IMR-90 (cell line): Measurements from ENCODE around the gene LETM1. TPM values are rescaled to one million over a fixed set of nuclear protein-coding genes. Genes with fewer than 3 reads are reported as not detected.

Experiments used
- ATAC-seq: fragments of 200-7000 bp; cut with Tn5 transposase; 2 replicates; pipeline ENCODE4 v1.9.1; 2020; ENCODE audit warnings: low read depth, mild to moderate bottlenecking, moderate library complexity
- BruUV-seq: library from RNA; stranded (reverse); fragments of 400-500 nt; replicated peaks from 2 replicates; lab custom pipeline; 2021; lab: Mats Ljungman, UMichigan
- CTCF ChIA-PET: fragments of 300-600 bp; formaldehyde crosslinking; extraction: SDS; loops from one replicate; lab custom pipeline; 2021; ENCODE audit warnings: antibody characterized with exemption; lab: Yijun Ruan, JAX
- POLR2A ChIA-PET: fragments of 300-600 bp; sonication (Branson Sonifier 250); formaldehyde crosslinking; loops from one replicate; lab custom pipeline; 2022; ENCODE audit warnings: antibody characterized with exemption; ENCODE audit not compliant: unreplicated experiment; lab: Charles Lee
- DNase-seq: peaks from one replicate; pipeline ENCODE4 v3.0.0; 2013
- H2AFZ ChIP-seq: replicated peaks from 2 replicates; pipeline ENCODE3; 2013; ENCODE audit warnings: low read length, mild to moderate bottlenecking; ENCODE audit not compliant: poor library complexity
- H2AK5ac ChIP-seq: 2 replicates; pipeline ENCODE4 v1.6.1; 2013; ENCODE audit warnings: low read depth, low read length, inconsistent platforms
- H2AK9ac ChIP-seq: replicated peaks from 2 replicates; pipeline ENCODE3; 2013; ENCODE audit warnings: mild to moderate bottlenecking, low read depth, low read length, moderate library complexity; ENCODE audit not compliant: poor library complexity
- H2BK120ac ChIP-seq: 2 replicates; pipeline ENCODE4 v1.6.1; 2013; ENCODE audit warnings: low read depth, low read length, inconsistent platforms
- H2BK15ac ChIP-seq: 3 replicates; pipeline ENCODE4 v1.6.1; 2013; ENCODE audit warnings: low read depth, low read length, inconsistent platforms
- H2BK20ac ChIP-seq: 2 replicates; pipeline ENCODE4 v1.6.1; 2013; ENCODE audit warnings: low read depth, mild to moderate bottlenecking, inconsistent platforms, low read length, moderate library complexity
- H2BK5ac ChIP-seq: 2 replicates; pipeline ENCODE4 v1.6.1; 2013; ENCODE audit warnings: mild to moderate bottlenecking, low read depth, low read length, inconsistent platforms; ENCODE audit not compliant: poor library complexity, severe bottlenecking
- H3K14ac ChIP-seq: replicated peaks from 2 replicates; pipeline ENCODE4 v1.6.1; 2013; ENCODE audit warnings: low read depth, low read length, inconsistent platforms
- H3K18ac ChIP-seq: 2 replicates; pipeline ENCODE4 v1.6.1; 2013; ENCODE audit warnings: low read depth, low read length, control low read depth
- H3K23ac ChIP-seq: 2 replicates; pipeline ENCODE4 v1.6.1; 2013; ENCODE audit warnings: low read depth, low read length, inconsistent platforms
- H3K27ac ChIP-seq: 2 replicates; pipeline ENCODE4 v1.5.1; 2013; ENCODE audit warnings: mild to moderate bottlenecking, control low read depth, low read length; ENCODE audit not compliant: insufficient read depth
- H3K27me3 ChIP-seq: 2 replicates; pipeline ENCODE4 v1.6.1; 2013; ENCODE audit warnings: low read length; ENCODE audit not compliant: control insufficient read depth, insufficient read depth
- H3K36me3 ChIP-seq: 2 replicates; pipeline ENCODE4 v1.6.1; 2013; ENCODE audit warnings: low read length, mixed read lengths; ENCODE audit not compliant: control insufficient read depth, insufficient read depth
- H3K4ac ChIP-seq: 2 replicates; pipeline ENCODE4 v1.6.1; 2013; ENCODE audit warnings: low read depth, low read length, inconsistent platforms
- H3K4me1 ChIP-seq: 2 replicates; pipeline ENCODE4 v1.6.1; 2013; ENCODE audit warnings: low read length, mixed read lengths; ENCODE audit not compliant: control insufficient read depth, insufficient read depth
- H3K4me2 ChIP-seq: 2 replicates; pipeline ENCODE4 v1.6.1; 2013; ENCODE audit warnings: low read depth, mild to moderate bottlenecking, control low read depth, low read length, moderate library complexity
- H3K4me3 ChIP-seq: 2 replicates; pipeline ENCODE4 v1.5.1; 2013; ENCODE audit warnings: low read depth, mild to moderate bottlenecking, control low read depth, low read length, moderate library complexity; ENCODE audit not compliant: insufficient read depth
- H3K56ac ChIP-seq: 2 replicates; pipeline ENCODE4 v1.6.1; 2013; ENCODE audit warnings: low read length, inconsistent platforms; ENCODE audit not compliant: insufficient read depth; ENCODE audit errors: extremely low read depth
- H3K79me1 ChIP-seq, 2 experiments: 2 replicates each; pipeline ENCODE4 v1.6.1; 2013; ENCODE audit warnings: low read length in 2 of 2, inconsistent platforms in 1 of 2, low read depth in 1 of 2
- H3K9ac ChIP-seq: 2 replicates; pipeline ENCODE4 v1.6.1; 2013; ENCODE audit warnings: low read depth, low read length, control low read depth
- H3K9me1 ChIP-seq: 2 replicates; pipeline ENCODE4 v1.6.1; 2013; ENCODE audit warnings: low read length, inconsistent platforms; ENCODE audit not compliant: insufficient read depth
- H3K9me3 ChIP-seq: 2 replicates; pipeline ENCODE4 v1.6.1; 2013; ENCODE audit warnings: low read length; ENCODE audit not compliant: control insufficient read depth, insufficient read depth
- H4K20me1 ChIP-seq: 2 replicates; pipeline ENCODE4 v1.6.1; 2013; ENCODE audit warnings: low read length, inconsistent platforms; ENCODE audit not compliant: insufficient read depth
- H4K5ac ChIP-seq: 2 replicates; pipeline ENCODE4 v1.6.1; 2013; ENCODE audit warnings: mild to moderate bottlenecking, low read depth, low read length, control low read depth
- H4K8ac ChIP-seq, 2 experiments: 2 replicates each; pipeline ENCODE4 v1.6.1; 2013; ENCODE audit warnings: low read depth in 2 of 2, low read length in 2 of 2, control low read depth in 1 of 2, inconsistent platforms in 1 of 2
- H4K91ac ChIP-seq: 2 replicates; pipeline ENCODE4 v1.6.1; 2013; ENCODE audit warnings: low read depth, low read length, inconsistent platforms; ENCODE audit not compliant: insufficient read depth
- BHLHE40 ChIP-seq: fragments of 150-350 bp; IDR thresholded peaks from 2 replicates; pipeline ENCODE4 v1.6.1; 2016; ENCODE audit warnings: mild to moderate bottlenecking, low read depth, low read length
- CEBPB ChIP-seq: IDR thresholded peaks from 2 replicates; pipeline ENCODE4 v1.6.1; 2012; ENCODE audit warnings: low read depth, low read length, improper control_type of control experiment
- CHD1 ChIP-seq: IDR thresholded peaks from 2 replicates; pipeline ENCODE4 v1.6.1; 2012; ENCODE audit warnings: low read depth, low read length, improper control_type of control experiment
- CTCF ChIP-seq: conservative IDR thresholded peaks from 2 replicates; pipeline ENCODE4 v1.5.1; 2012; ENCODE audit warnings: mild to moderate bottlenecking, low read depth, low read length, improper control_type of control experiment
- ELK1 ChIP-seq: fragments of 150-350 bp; IDR thresholded peaks from 2 replicates; pipeline ENCODE4 v1.6.1; 2016; ENCODE audit warnings: low read depth, mild to moderate bottlenecking, low read length, moderate library complexity, borderline replicate concordance
- FOS ChIP-seq: fragments of 150-350 bp; IDR thresholded peaks from 2 replicates; pipeline ENCODE4 v1.6.1; 2016; ENCODE audit warnings: low read depth, low read length
- MAFK ChIP-seq: IDR thresholded peaks from 2 replicates; pipeline ENCODE4 v1.6.1; 2012; ENCODE audit warnings: low read depth, low read length, improper control_type of control experiment
- MAZ ChIP-seq: IDR thresholded peaks from 2 replicates; pipeline ENCODE4 v1.6.1; 2012; ENCODE audit warnings: low read depth, mild to moderate bottlenecking, low read length, improper control_type of control experiment, moderate library complexity, borderline replicate concordance
- MXI1 ChIP-seq: IDR thresholded peaks from 2 replicates; pipeline ENCODE4 v1.6.1; 2012; ENCODE audit warnings: low read depth, mild to moderate bottlenecking, low read length, moderate library complexity, borderline replicate concordance
- NFE2L2 ChIP-seq: fragments of 150-350 bp; IDR thresholded peaks from 2 replicates; pipeline ENCODE4 v1.6.1; 2016; ENCODE audit warnings: low read depth, mild to moderate bottlenecking, low read length
- POLR2A ChIP-seq: IDR thresholded peaks from 2 replicates; pipeline ENCODE4 v1.6.1; 2012; ENCODE audit warnings: mild to moderate bottlenecking, low read depth, low read length
- RAD21 ChIP-seq: IDR thresholded peaks from 2 replicates; pipeline ENCODE4 v1.6.1; 2012; ENCODE audit warnings: low read length, improper control_type of control experiment
- RCOR1 ChIP-seq: IDR thresholded peaks from 2 replicates; pipeline ENCODE4 v1.6.1; 2012; ENCODE audit warnings: mild to moderate bottlenecking, low read length, improper control_type of control experiment; ENCODE audit not compliant: insufficient replicate concordance
- RFX5 ChIP-seq: IDR thresholded peaks from 2 replicates; pipeline ENCODE4 v1.8.0; 2012; ENCODE audit warnings: low read depth, mild to moderate bottlenecking, low read length, moderate library complexity
- SMC3 ChIP-seq: fragments of 150-350 bp; IDR thresholded peaks from 2 replicates; pipeline ENCODE4 v1.6.1; 2016; ENCODE audit warnings: low read depth, mild to moderate bottlenecking, antibody characterized with exemption, low read length, moderate library complexity
- USF2 ChIP-seq: fragments of 150-350 bp; IDR thresholded peaks from 2 replicates; pipeline ENCODE4 v1.6.1; 2017; ENCODE audit warnings: mild to moderate bottlenecking, antibody characterized with exemption, low read length, low read depth
- WGBS, 2 experiments: methylation state at CpG; one replicate each; pipeline versions ENCODE4 v1.1.5 to v1.1.7; 2013; ENCODE audit warnings: missing lambda C conversion rate in 2 of 2; ENCODE audit not compliant: insufficient read length in 1 of 2; ENCODE audit errors: extremely low coverage in 2 of 2; 5-methylcytosine and 5-hydroxymethylcytosine counted together
- dilution Hi-C: fragments of 300-500 bp; cut with HindIII; formaldehyde crosslinking; loops from one replicate; pipeline ENCODE4 v1.14.3; 2018; ENCODE audit warnings: low sequenced_read_pairs; ENCODE audit not compliant: unreplicated experiment
- in situ Hi-C: fragments of 300-500 bp; cut with MboI; formaldehyde crosslinking; loops from 3 replicates; pipeline ENCODE4 v1.14.3; 2019; ENCODE audit warnings: low sequenced_read_pairs, inconsistent platforms, mixed read lengths
- intact Hi-C: fragments of 100-400 bp; cut with micrococcal nuclease; formaldehyde crosslinking; loops from 2 replicates; pipeline ENCODE4 v1.10.0; 2022
- polyA plus RNA-seq, 3 experiments: library from polyadenylated mRNA; depleted of rRNA; stranded (reverse); fragments of >200 nt; gene quantifications; 2 replicates each; pipeline ENCODE4 v1.2.3, GENCODE V29; 2012; ENCODE audit warnings: low replicate concordance in 1 of 3
- total RNA-seq: library from RNA; depleted of rRNA; stranded (reverse); fragments of >200 nt; gene quantifications from 2 replicates; pipeline ENCODE4 v1.2.3, GENCODE V29; 2012

LETM1 gene
- total and polyA plus RNA-seq, 2 of the 4 experiments (the other 2 are of a cell fraction) = 25.0 to 49.3 TPM

GRCh38 chr4:1789552-1789951, 66.4 kb downstream of the LETM1 start:
- Histone ChIP-seq H3K36me3 (no peaks in the 10 kb centered on the region), H3K9me3 (no peaks in the 10 kb centered on the region), H3K56ac (no peak overlapping the region), H3K9me1 (no peaks in the 10 kb centered on the region), H2AK9ac (no peak overlapping the region), H3K9ac (no peak overlapping the region), H2AK5ac (no peak overlapping the region), H3K14ac (no peak overlapping the region), H4K5ac (no peak overlapping the region), H3K4me2 (no peak overlapping the region), H2AFZ (no peak overlapping the region), H3K23ac (no peak overlapping the region), H4K8ac (no peak overlapping the region), H4K20me1 (no peaks in the 10 kb centered on the region; the same call in 1 of the 2 replicates), H2BK120ac (no peak overlapping the region), H3K79me1 (no peaks in the 10 kb centered on the region), H3K4ac (no peak overlapping the region), H3K18ac (no peak overlapping the region), H3K4me1 (peaks cover 2% of the 10 kb centered on the region; the same call in 1 of the 2 replicates), H3K27me3 (peaks cover 34% of the 10 kb centered on the region), H4K91ac (no peak overlapping the region), H3K27ac (no peak overlapping the region), H2BK5ac (no peak overlapping the region), H3K4me3 (no peak overlapping the region), H2BK20ac (no peak overlapping the region), H2BK15ac (no peak overlapping the region)
- ATAC-seq = no peak
- ChIA-PET POLR2A (no interaction called here), CTCF (no interaction called here)
- intact Hi-C loops (no loop called here), dilution Hi-C loops (no loop called here), in situ Hi-C loops (no loop called here)
- no peak for DNase-seq
- WGBS, 2 experiments = 93% methylated on average over 10 of the region's 21 CpGs; no CpG with 5 or more reads in 1 of the 2 experiments
- BruUV-seq = no TSS peak
- TF ChIP-seq MAZ (no peak), MAFK (no peak), CHD1 (no peak), FOS (no peak), SMC3 (no peak), CTCF (no peak), CEBPB (no peak), MXI1 (no peak), NFE2L2 (no peak), USF2 (no peak), RFX5 (no peak), BHLHE40 (no peak), POLR2A (no peak), RAD21 (no peak), RCOR1 (no peak), ELK1 (no peak)
